ENCODE measurements around the gene RBM7. TPM values are rescaled to one million over a fixed set of nuclear protein-coding genes. Genes with fewer than 3 reads are reported as not detected.

RBM7 gene
- total RNA-seq, 1 experiment from 2014 or later = 26.4 TPM

GRCh38 chr11:114367244-114367957 is 33.1 kb upstream of the RBM7 start:
- H3K27me3 Mint-ChIP-seq (ENCODE audit: unreplicated experiment) = no peaks in the 10 kb centered on the region
- TF ChIP-seq CTCF (IDR thresholded peaks at IDR 0.05; ENCODE audit: unreplicated experiment) = no peak
- no peak overlapping the region for H3K4me3 Mint-ChIP-seq (ENCODE audit: low read depth, unreplicated experiment)
- H3K9me3 Mint-ChIP-seq (ENCODE audit: low read depth, unreplicated experiment) = no peaks in the 10 kb centered on the region
- H3K4me1 Mint-ChIP-seq (ENCODE audit: low read depth, unreplicated experiment) = no peaks in the 10 kb centered on the region
- intact Hi-C loops (cut with micrococcal nuclease; ENCODE audit: unreplicated experiment) = no loop called here
- H3K27ac Mint-ChIP-seq (ENCODE audit: unreplicated experiment) = no peak overlapping the region
- CTCF ChIA-PET = interaction anchor here (0.5 kb wide), 1 partner anchor 675 kb away, joined by 4 read pairs; no protein-coding TSS in a partner anchor
- H3K36me3 Mint-ChIP-seq (ENCODE audit: insufficient read depth, unreplicated experiment) = no peaks in the 10 kb centered on the region
- DNase-seq = no peak
- BruUV-seq (replicated peaks) = no TSS peak

- Mint-ChIP-seq H3K27me3 (ENCODE audit: unreplicated experiment) (no peaks in the 10 kb centered on the region), H3K4me1 (ENCODE audit: low read depth, unreplicated experiment) (no peaks in the 10 kb centered on the region), H3K9me3 (ENCODE audit: low read depth, unreplicated experiment) (no peaks in the 10 kb centered on the region), H3K4me3 (ENCODE audit: low read depth, unreplicated experiment) (no peak overlapping the region), H3K27ac (ENCODE audit: unreplicated experiment) (no peak overlapping the region), H3K36me3 (ENCODE audit: insufficient read depth, unreplicated experiment) (no peaks in the 10 kb centered on the region)
- intact Hi-C loops (cut with micrococcal nuclease; ENCODE audit: unreplicated experiment) = no loop called here
- no peak for TF ChIP-seq CTCF (IDR thresholded peaks at IDR 0.05; ENCODE audit: unreplicated experiment)
- DNase-seq = no peak
- BruUV-seq (replicated peaks) = no TSS peak
- CTCF ChIA-PET = no interaction called here
Observed at GRCh38 chr11:114368918-114369680, 31.4 kb upstream of the RBM7 start.

- peaks cover 7% of the 10 kb centered on the region for H3K27me3 Mint-ChIP-seq (ENCODE audit: unreplicated experiment)
- no peaks in the 10 kb centered on the region for H3K9me3 Mint-ChIP-seq (ENCODE audit: low read depth, unreplicated experiment)
- no peak overlapping the region for H3K27ac Mint-ChIP-seq (ENCODE audit: unreplicated experiment)
- intact Hi-C loops (cut with micrococcal nuclease; ENCODE audit: unreplicated experiment) = no loop called here
- no peak for TF ChIP-seq CTCF (IDR thresholded peaks at IDR 0.05; ENCODE audit: unreplicated experiment)
- no TSS peak for BruUV-seq (replicated peaks)
- H3K4me3 Mint-ChIP-seq (ENCODE audit: low read depth, unreplicated experiment) = no peak overlapping the region
- H3K36me3 Mint-ChIP-seq (ENCODE audit: insufficient read depth, unreplicated experiment) = no peaks in the 10 kb centered on the region
- CTCF ChIA-PET = no interaction called here
- DNase-seq = no peak
- no peaks in the 10 kb centered on the region for H3K4me1 Mint-ChIP-seq (ENCODE audit: low read depth, unreplicated experiment)
Observed at GRCh38 chr11:114375052-114375451, 25.4 kb upstream of the RBM7 start.

- no peaks in the 10 kb centered on the region for H3K4me1 Mint-ChIP-seq (ENCODE audit: low read depth, unreplicated experiment)
- no peak overlapping the region for H3K4me3 Mint-ChIP-seq (ENCODE audit: low read depth, unreplicated experiment)
- no peak for TF ChIP-seq CTCF (IDR thresholded peaks at IDR 0.05; ENCODE audit: unreplicated experiment)
- no TSS peak for BruUV-seq (replicated peaks)
- intact Hi-C loops (cut with micrococcal nuclease; ENCODE audit: unreplicated experiment) = no loop called here
- CTCF ChIA-PET = no interaction called here
- H3K36me3 Mint-ChIP-seq (ENCODE audit: insufficient read depth, unreplicated experiment) = no peaks in the 10 kb centered on the region
- no peaks in the 10 kb centered on the region for H3K9me3 Mint-ChIP-seq (ENCODE audit: low read depth, unreplicated experiment)
- H3K27ac Mint-ChIP-seq (ENCODE audit: unreplicated experiment) = no peak overlapping the region
- DNase-seq = no peak
- H3K27me3 Mint-ChIP-seq (ENCODE audit: unreplicated experiment) = peaks cover 13% of the 10 kb centered on the region
Observed at GRCh38 chr11:114377612-114378267, 22.7 kb upstream of the RBM7 start.

Data from Calu3 (cell line).